Esophagus muscularis mucosa (tissue), 3 donors: Measurements from ENCODE around the gene CLUH.

Experiments
- EP300 ChIP-seq: sonication (generic); formaldehyde crosslinking; IDR thresholded peaks from one replicate; pipeline ENCODE4 v1.6.1; 2017; ENCODE audit warnings: antibody characterized with exemption
- TF ChIP-seq, protein P1 (sequence below), 3 experiments: fragments of 200-600 bp in 2 of 3; fragments of 450-650 bp in 1 of 3; sonication (generic) in 2 of 3; IDR thresholded peaks; one replicate each; pipeline ENCODE4 v1.5.1; 2017 to 2019; ENCODE audit warnings: antibody characterized with exemption in 3 of 3, mild to moderate bottlenecking in 2 of 3, moderate library complexity in 1 of 3

DNA sequence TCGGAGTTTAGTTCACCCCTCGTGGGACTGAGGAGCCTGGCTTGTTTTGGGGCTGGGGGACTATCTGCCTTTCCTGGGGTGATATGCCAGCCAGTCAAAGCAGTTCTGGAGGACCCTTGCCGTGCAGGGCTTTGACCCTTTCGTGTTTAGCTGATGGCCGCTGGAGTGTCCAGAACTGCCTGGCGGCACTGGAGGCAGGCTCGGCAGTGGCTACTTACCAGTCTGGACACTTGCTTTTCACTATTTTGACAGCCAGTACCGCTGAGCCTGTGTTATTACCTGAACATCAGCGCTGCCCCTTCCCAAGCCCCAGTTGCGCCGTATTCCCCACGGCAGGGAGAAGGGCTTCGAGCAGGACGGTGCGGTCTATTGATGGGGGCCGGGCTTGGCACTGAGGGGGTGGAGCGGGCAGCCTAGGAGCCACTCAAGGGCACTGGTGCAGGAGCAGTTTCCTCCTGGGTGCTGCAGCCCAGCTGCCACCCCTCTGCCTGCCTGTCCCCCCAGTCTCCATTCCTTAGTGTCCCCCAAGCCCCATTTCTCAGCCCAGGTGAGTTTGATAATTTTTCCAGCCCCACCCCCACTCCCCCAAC lies 19.3 kb upstream of the CLUH start:
- TF ChIP-seq EP300, result no peak
- TF ChIP-seq, protein P1, sequence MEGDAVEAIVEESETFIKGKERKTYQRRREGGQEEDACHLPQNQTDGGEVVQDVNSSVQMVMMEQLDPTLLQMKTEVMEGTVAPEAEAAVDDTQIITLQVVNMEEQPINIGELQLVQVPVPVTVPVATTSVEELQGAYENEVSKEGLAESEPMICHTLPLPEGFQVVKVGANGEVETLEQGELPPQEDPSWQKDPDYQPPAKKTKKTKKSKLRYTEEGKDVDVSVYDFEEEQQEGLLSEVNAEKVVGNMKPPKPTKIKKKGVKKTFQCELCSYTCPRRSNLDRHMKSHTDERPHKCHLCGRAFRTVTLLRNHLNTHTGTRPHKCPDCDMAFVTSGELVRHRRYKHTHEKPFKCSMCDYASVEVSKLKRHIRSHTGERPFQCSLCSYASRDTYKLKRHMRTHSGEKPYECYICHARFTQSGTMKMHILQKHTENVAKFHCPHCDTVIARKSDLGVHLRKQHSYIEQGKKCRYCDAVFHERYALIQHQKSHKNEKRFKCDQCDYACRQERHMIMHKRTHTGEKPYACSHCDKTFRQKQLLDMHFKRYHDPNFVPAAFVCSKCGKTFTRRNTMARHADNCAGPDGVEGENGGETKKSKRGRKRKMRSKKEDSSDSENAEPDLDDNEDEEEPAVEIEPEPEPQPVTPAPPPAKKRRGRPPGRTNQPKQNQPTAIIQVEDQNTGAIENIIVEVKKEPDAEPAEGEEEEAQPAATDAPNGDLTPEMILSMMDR (IDR thresholded peaks at IDR 0.05), result no peak
